Caco-2 (cell line): ENCODE results near the gene SYP. TPM values are rescaled to one million over a fixed set of nuclear protein-coding genes. Genes with fewer than 3 reads are reported as not detected.

Experiments used
- BruUV-seq: library from RNA; stranded (reverse); fragments of 400-500 nt; replicated peaks from 2 replicates; lab custom pipeline; 2021; lab: Mats Ljungman, UMichigan
- CTCF ChIA-PET: fragments of 300-600 bp; sonication (Branson Sonifier 250); formaldehyde crosslinking; loops from one replicate; lab custom pipeline; 2022; ENCODE audit warnings: antibody characterized with exemption; lab: Charles Lee
- POLR2A ChIA-PET: fragments of 300-600 bp; sonication (Branson Sonifier 250); formaldehyde crosslinking; loops from one replicate; lab custom pipeline; 2022; ENCODE audit warnings: antibody characterized with exemption; lab: Charles Lee
- DNase-seq, 2 experiments: peaks; one replicate each; pipeline versions ENCODE4 v3.0.0 to v3.0.0-alpha.2; 2020 to 2022
- H3K27me3 ChIP-seq: replicated peaks from 2 replicates; pipeline ENCODE4 v1.6.0; 2011; ENCODE audit warnings: low read length; ENCODE audit not compliant: control insufficient read depth, insufficient read depth
- H3K36me3 ChIP-seq: 2 replicates; pipeline ENCODE4 v1.5.1; 2011; ENCODE audit warnings: low read length; ENCODE audit not compliant: control insufficient read depth, insufficient read depth
- H3K4me1 ChIP-seq: fragments of 250-450 bp; sonication (Bioruptor Pico); 2 replicates; pipeline ENCODE4 v1.5.1; 2020; ENCODE audit warnings: mild to moderate bottlenecking
- H3K4me3 ChIP-seq: 2 replicates; pipeline ENCODE4 v1.5.1; 2011; ENCODE audit warnings: low read depth, mild to moderate bottlenecking, control low read depth, low read length
- H3K9me3 ChIP-seq: fragments of 250-450 bp; sonication (Bioruptor Pico); 2 replicates; pipeline ENCODE4 v1.5.1; 2020; ENCODE audit warnings: mild to moderate bottlenecking, moderate library complexity
- H3K27ac Mint-ChIP-seq: one replicate; pipeline ENCODE4 v1.8.0; 2022; ENCODE audit warnings: mixed read lengths; ENCODE audit not compliant: unreplicated experiment
- H3K27me3 Mint-ChIP-seq: one replicate; pipeline ENCODE4 v1.8.0; 2022; ENCODE audit warnings: mixed read lengths; ENCODE audit not compliant: insufficient read depth, unreplicated experiment
- H3K36me3 Mint-ChIP-seq: one replicate; pipeline ENCODE4 v1.8.0; 2022; ENCODE audit warnings: mild to moderate bottlenecking, mixed read lengths; ENCODE audit not compliant: insufficient read depth, unreplicated experiment
- H3K4me1 Mint-ChIP-seq: one replicate; pipeline ENCODE4 v1.8.0; 2022; ENCODE audit warnings: low read depth, mixed read lengths; ENCODE audit not compliant: unreplicated experiment
- H3K4me3 Mint-ChIP-seq: one replicate; pipeline ENCODE4 v1.8.0; 2022; ENCODE audit warnings: mild to moderate bottlenecking, moderate library complexity, mixed read lengths; ENCODE audit not compliant: unreplicated experiment
- H3K9me3 Mint-ChIP-seq: one replicate; pipeline ENCODE4 v1.8.0; 2022; ENCODE audit warnings: mixed read lengths; ENCODE audit not compliant: unreplicated experiment
- CTCF ChIP-seq, 2 experiments: fragments of 200-600 bp in 1 of 2; IDR thresholded peaks; 1 replicate in 1 of 2; 2 replicates in 1 of 2; pipeline versions ENCODE4 v1.5.1 to v1.8.0; 2011 to 2022; ENCODE audit warnings: antibody characterized with exemption in 1 of 2, control low read depth in 1 of 2, inconsistent platforms in 1 of 2, low read depth in 1 of 2, low read length in 1 of 2, mild to moderate bottlenecking in 1 of 2, moderate library complexity in 1 of 2; ENCODE audit not compliant: insufficient read depth in 1 of 2, severe bottlenecking in 1 of 2, unreplicated experiment in 1 of 2
- intact Hi-C: fragments of 100-400 bp; cut with micrococcal nuclease; formaldehyde crosslinking; loops from one replicate; pipeline ENCODE4 v1.10.0; 2022; ENCODE audit not compliant: unreplicated experiment
- total RNA-seq: library from RNA; stranded (reverse); gene quantifications from 2 replicates; pipeline ENCODE4 v1.2.3, GENCODE V29; 2022

The SYP gene
- total RNA-seq, 1 experiment from 2014 or later = 18.3 TPM

GRCh38 chrX:49187526-49187925 lies 12.5 kb downstream of the SYP start:
- no peaks in the 10 kb centered on the region for H3K27me3 ChIP-seq
- no peak for TF ChIP-seq CTCF (IDR thresholded peaks at IDR 0.05; ENCODE audit: insufficient read depth in 1 of 2, low read depth in 1 of 2, low read length in 1 of 2, severe bottlenecking in 1 of 2, unreplicated experiment in 1 of 2)
- no peaks in the 10 kb centered on the region for H3K9me3 Mint-ChIP-seq
- H3K4me3 Mint-ChIP-seq = no peak overlapping the region
- H3K4me3 ChIP-seq = no peak overlapping the region
- peaks cover 15% of the 10 kb centered on the region for H3K36me3 Mint-ChIP-seq
- peaks cover 21% of the 10 kb centered on the region for H3K4me1 Mint-ChIP-seq
- H3K4me1 ChIP-seq = peaks cover 5% of the 10 kb centered on the region; the same call in 1 of the 2 replicates
- H3K9me3 ChIP-seq = no peaks in the 10 kb centered on the region
- intact Hi-C loops = no loop called here
- no TSS peak for BruUV-seq
- H3K27ac Mint-ChIP-seq = no peak overlapping the region
- no peak for DNase-seq
- H3K36me3 ChIP-seq = no peaks in the 10 kb centered on the region
- peaks cover 4% of the 10 kb centered on the region for H3K27me3 Mint-ChIP-seq
- ChIA-PET CTCF (no interaction called here), POLR2A (no interaction called here)

GRCh38 chrX:49187028-49187394 lies 13.0 kb downstream of the SYP start:
- no peaks in the 10 kb centered on the region for H3K9me3 ChIP-seq
- H3K36me3 ChIP-seq = no peaks in the 10 kb centered on the region
- Mint-ChIP-seq H3K9me3 (no peaks in the 10 kb centered on the region), H3K27me3 (peaks cover 4% of the 10 kb centered on the region), H3K27ac (no peak overlapping the region), H3K4me3 (peak overlapping the region; percentile 66), H3K36me3 (peaks cover 17% of the 10 kb centered on the region), H3K4me1 (peaks cover 21% of the 10 kb centered on the region)
- TF ChIP-seq CTCF (IDR thresholded peaks at IDR 0.05; ENCODE audit: insufficient read depth in 1 of 2, low read depth in 1 of 2, low read length in 1 of 2, severe bottlenecking in 1 of 2, unreplicated experiment in 1 of 2) = no peak
- no peaks in the 10 kb centered on the region for H3K27me3 ChIP-seq
- no peak overlapping the region for H3K4me3 ChIP-seq
- POLR2A ChIA-PET = no interaction called here
- intact Hi-C loops = no loop called here
- no TSS peak for BruUV-seq
- CTCF ChIA-PET = no interaction called here
- no peak for DNase-seq
- peaks cover 5% of the 10 kb centered on the region; the same call in 1 of the 2 replicates for H3K4me1 ChIP-seq

- H3K36me3 ChIP-seq = no peaks in the 10 kb centered on the region
- peak; percentile 79 to 84 for DNase-seq
- H3K9me3 ChIP-seq = no peaks in the 10 kb centered on the region
- intact Hi-C loops = no loop called here
- peaks cover 16% of the 10 kb centered on the region for H3K36me3 Mint-ChIP-seq
- H3K4me1 Mint-ChIP-seq = peaks cover 21% of the 10 kb centered on the region
- H3K4me1 ChIP-seq = peaks cover 5% of the 10 kb centered on the region; the same call in 1 of the 2 replicates
- peak within 1 kb of the TSS; percentile 67 for H3K4me3 ChIP-seq
- CTCF ChIA-PET = interaction anchor here (0.7 kb wide), 1 partner anchor 73 kb away, joined by 4 read pairs; no protein-coding TSS in a partner anchor
- peak within 1 kb of the TSS; percentile 50 for H3K27ac Mint-ChIP-seq
- POLR2A ChIA-PET = no interaction called here
- peaks cover 4% of the 10 kb centered on the region for H3K27me3 Mint-ChIP-seq
- peak in 1 of 2 experiments; percentile 46 for TF ChIP-seq CTCF (IDR thresholded peaks at IDR 0.05; ENCODE audit: insufficient read depth in 1 of 2, low read depth in 1 of 2, low read length in 1 of 2, severe bottlenecking in 1 of 2, unreplicated experiment in 1 of 2)
- no peaks in the 10 kb centered on the region for H3K27me3 ChIP-seq
- peak within 1 kb of the TSS; percentile 66 for H3K4me3 Mint-ChIP-seq
- H3K9me3 Mint-ChIP-seq = no peaks in the 10 kb centered on the region
- no TSS peak for BruUV-seq
These were observed 13.6 kb downstream of the SYP start, which contains the start of gene PRICKLE3 for GRCh38 chrX:49186125-49187027. Gene PRICKLE3 (minus strand): TSS chrX:49186373. CDS start chrX:49186297, 76 bp downstream.
